Measurements from ENCODE around the gene ANKRD29.
A peak's percentile ranks its signal among the peaks of the same experiment; 100 is the strongest.

Gene ANKRD29

DNA sequence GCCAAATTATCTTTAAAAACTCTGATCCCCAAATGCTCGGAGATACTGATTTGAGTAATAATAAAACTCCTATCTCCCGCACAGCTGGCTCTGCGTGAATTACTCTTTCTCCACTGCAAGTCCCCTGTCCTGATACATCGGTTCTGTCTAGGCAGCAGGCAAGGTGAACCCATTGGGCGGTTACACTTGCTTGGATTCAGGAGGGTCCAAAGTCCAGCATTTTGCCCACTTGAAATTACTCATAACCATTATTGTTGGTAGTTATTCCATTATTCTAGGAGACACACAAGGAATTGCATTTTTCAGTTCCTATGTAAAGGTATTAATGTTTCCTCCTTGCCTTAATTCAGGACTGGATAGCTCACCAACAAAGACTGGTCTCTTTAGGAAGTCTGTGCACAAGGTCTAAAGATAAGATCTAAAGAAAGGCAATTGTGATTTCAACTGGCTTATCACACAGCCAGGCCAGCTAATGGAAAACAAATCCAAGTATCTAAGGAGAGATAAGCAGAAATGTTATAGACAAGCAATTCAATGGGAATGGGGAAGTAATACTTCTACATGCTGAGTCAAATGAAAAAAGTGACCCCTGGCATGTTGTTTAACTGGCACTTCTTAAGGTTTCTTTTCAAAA is 53.2 kb downstream of the ANKRD29 start:
- Histone ChIP-seq H3K9me3 (ENCODE audit: insufficient read depth, low read depth, low read length) (no peaks in the 10 kb centered on the region), H4K12ac (ENCODE audit: low read depth, low read length) (no peak overlapping the region), H3K79me2 (ENCODE audit: control insufficient read depth, insufficient read depth, low read length, poor library complexity) (no peaks in the 10 kb centered on the region), H2BK12ac (ENCODE audit: low read length) (no peak overlapping the region), H3K14ac (ENCODE audit: low read length) (no peak overlapping the region), H3K36me3 (ENCODE audit: control insufficient read depth in 1 of 2, insufficient read depth in 2 of 2, low read length in 2 of 2) (no peaks in the 10 kb centered on the region), H3K9ac (ENCODE audit: low read length) (no peak overlapping the region), H2AK5ac (ENCODE audit: low read length) (no peak overlapping the region), H3K79me1 (ENCODE audit: low read length) (no peaks in the 10 kb centered on the region), H3K4me2 (ENCODE audit: low read length) (no peak overlapping the region), H3K4me1 (ENCODE audit: control insufficient read depth in 1 of 2, insufficient read depth in 2 of 2, low read length in 2 of 2) (peaks cover 0 to 6% of the 10 kb centered on the region in 2 experiments), H3K4me3 (ENCODE audit: low read depth, low read length) (no peak overlapping the region), H3K4ac (ENCODE audit: low read depth, low read length) (no peak overlapping the region), H3K18ac (ENCODE audit: low read length) (no peak overlapping the region), H3K27me3 (ENCODE audit: insufficient read depth, low read length) (no peaks in the 10 kb centered on the region), H4K8ac (ENCODE audit: low read depth, low read length) (no peak overlapping the region), H2BK5ac (ENCODE audit: low read depth, low read length, poor library complexity) (no peak overlapping the region), H2AFZ (ENCODE audit: insufficient read depth, low read length, poor library complexity) (no peak overlapping the region), H3K23ac (ENCODE audit: low read length) (no peak overlapping the region), H2BK120ac (ENCODE audit: insufficient read depth, low read length, poor library complexity) (no peak overlapping the region), H4K91ac (ENCODE audit: low read depth, low read length) (no peak overlapping the region), H3K27ac (ENCODE audit: low read depth, low read length) (no peak overlapping the region)
- DNase-seq: peak; percentile 50 to 86
- no CpG with 5 or more reads among the region's 5 CpGs for WGBS (ENCODE audit: extremely low coverage, insufficient coverage, insufficient read length)

- Histone ChIP-seq H3K4me3 (ENCODE audit: low read depth, low read length) (no peak overlapping the region), H4K12ac (ENCODE audit: low read depth, low read length) (no peak overlapping the region), H3K4me1 (ENCODE audit: control insufficient read depth in 1 of 2, insufficient read depth in 2 of 2, low read length in 2 of 2) (peaks cover 0 to 6% of the 10 kb centered on the region in 2 experiments), H2BK12ac (ENCODE audit: low read length) (no peak overlapping the region), H3K9me3 (ENCODE audit: insufficient read depth, low read depth, low read length) (no peaks in the 10 kb centered on the region), H3K18ac (ENCODE audit: low read length) (no peak overlapping the region), H3K23ac (ENCODE audit: low read length) (no peak overlapping the region), H3K36me3 (ENCODE audit: control insufficient read depth in 1 of 2, insufficient read depth in 2 of 2, low read length in 2 of 2) (no peaks in the 10 kb centered on the region), H3K9ac (ENCODE audit: low read length) (no peak overlapping the region), H2BK5ac (ENCODE audit: low read depth, low read length, poor library complexity) (no peak overlapping the region), H3K14ac (ENCODE audit: low read length) (no peak overlapping the region), H3K27me3 (ENCODE audit: insufficient read depth, low read length) (no peaks in the 10 kb centered on the region), H3K79me2 (ENCODE audit: control insufficient read depth, insufficient read depth, low read length, poor library complexity) (no peaks in the 10 kb centered on the region), H3K27ac (ENCODE audit: low read depth, low read length) (no peak overlapping the region), H4K8ac (ENCODE audit: low read depth, low read length) (no peak overlapping the region), H2AFZ (ENCODE audit: insufficient read depth, low read length, poor library complexity) (no peak overlapping the region), H4K91ac (ENCODE audit: low read depth, low read length) (no peak overlapping the region), H2BK120ac (ENCODE audit: insufficient read depth, low read length, poor library complexity) (no peak overlapping the region), H2AK5ac (ENCODE audit: low read length) (no peak overlapping the region), H3K4me2 (ENCODE audit: low read length) (no peak overlapping the region), H3K79me1 (ENCODE audit: low read length) (no peaks in the 10 kb centered on the region), H3K4ac (ENCODE audit: low read depth, low read length) (no peak overlapping the region)
- DNase-seq: peak in 1 of 2 donors; percentile 37
- no CpG with 5 or more reads among the region's 2 CpGs for WGBS (ENCODE audit: extremely low coverage, insufficient coverage, insufficient read length)
These were observed 54.5 kb downstream of the ANKRD29 start for GRCh38 chr18:23608211-23608610.

GRCh38 chr18:23605941-23606340 is 56.8 kb downstream of the ANKRD29 start:
- H3K27ac ChIP-seq (ENCODE audit: low read depth, low read length): no peak overlapping the region
- no peak overlapping the region for H2AFZ ChIP-seq (ENCODE audit: insufficient read depth, low read length, poor library complexity)
- no peak overlapping the region for H3K9ac ChIP-seq (ENCODE audit: low read length)
- no peak overlapping the region for H3K4me3 ChIP-seq (ENCODE audit: low read depth, low read length)
- no peaks in the 10 kb centered on the region for H3K27me3 ChIP-seq (ENCODE audit: insufficient read depth, low read length)
- no peak overlapping the region for H3K14ac ChIP-seq (ENCODE audit: low read length)
- no peaks in the 10 kb centered on the region for H3K79me1 ChIP-seq (ENCODE audit: low read length)
- H4K91ac ChIP-seq (ENCODE audit: low read depth, low read length): no peak overlapping the region
- no peaks in the 10 kb centered on the region for H3K9me3 ChIP-seq (ENCODE audit: insufficient read depth, low read depth, low read length)
- H4K12ac ChIP-seq (ENCODE audit: low read depth, low read length): no peak overlapping the region
- no peak overlapping the region for H2AK5ac ChIP-seq (ENCODE audit: low read length)
- H2BK5ac ChIP-seq (ENCODE audit: low read depth, low read length, poor library complexity): no peak overlapping the region
- H3K23ac ChIP-seq (ENCODE audit: low read length): no peak overlapping the region
- no peak overlapping the region for H2BK120ac ChIP-seq (ENCODE audit: insufficient read depth, low read length, poor library complexity)
- no peak overlapping the region for H4K8ac ChIP-seq (ENCODE audit: low read depth, low read length)
- no peaks in the 10 kb centered on the region for H3K36me3 ChIP-seq (ENCODE audit: control insufficient read depth in 1 of 2, insufficient read depth in 2 of 2, low read length in 2 of 2)
- DNase-seq: no peak
- peaks cover 0 to 2% of the 10 kb centered on the region in 2 experiments for H3K4me1 ChIP-seq (ENCODE audit: control insufficient read depth in 1 of 2, insufficient read depth in 2 of 2, low read length in 2 of 2)
- no peak overlapping the region for H3K4ac ChIP-seq (ENCODE audit: low read depth, low read length)
- no peaks in the 10 kb centered on the region for H3K79me2 ChIP-seq (ENCODE audit: control insufficient read depth, insufficient read depth, low read length, poor library complexity)
- no peak overlapping the region for H2BK12ac ChIP-seq (ENCODE audit: low read length)
- H3K18ac ChIP-seq (ENCODE audit: low read length): no peak overlapping the region
- H3K4me2 ChIP-seq (ENCODE audit: low read length): no peak overlapping the region

DNA sequence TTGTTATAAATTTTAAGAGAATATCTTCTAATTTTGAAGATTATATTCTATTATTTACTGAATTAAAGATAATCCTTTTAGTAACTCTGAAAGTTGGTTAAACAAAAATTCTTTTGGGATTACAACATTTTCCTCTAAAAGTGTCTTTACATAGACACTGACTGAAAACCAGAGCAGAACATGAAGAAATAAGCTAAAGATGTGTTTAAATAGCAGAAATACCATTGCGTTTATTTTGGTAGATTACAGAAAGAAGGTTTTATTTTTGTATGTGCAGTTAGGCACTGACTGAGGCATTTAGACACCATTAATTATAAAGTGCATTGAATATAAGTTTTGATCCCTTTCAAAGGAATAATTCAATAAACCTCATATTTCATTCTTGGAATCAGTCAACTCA is 62.9 kb downstream of the ANKRD29 start:
- H3K14ac ChIP-seq (ENCODE audit: low read length): no peak overlapping the region
- H3K36me3 ChIP-seq (ENCODE audit: control insufficient read depth in 1 of 2, insufficient read depth in 2 of 2, low read length in 2 of 2): no peaks in the 10 kb centered on the region
- H3K4me1 ChIP-seq (ENCODE audit: control insufficient read depth in 1 of 2, insufficient read depth in 2 of 2, low read length in 2 of 2): no peaks in the 10 kb centered on the region
- no peak overlapping the region for H4K91ac ChIP-seq (ENCODE audit: low read depth, low read length)
- H3K23ac ChIP-seq (ENCODE audit: low read length): no peak overlapping the region
- no peak overlapping the region for H4K8ac ChIP-seq (ENCODE audit: low read depth, low read length)
- H4K12ac ChIP-seq (ENCODE audit: low read depth, low read length): no peak overlapping the region
- H3K4me3 ChIP-seq (ENCODE audit: low read depth, low read length): no peak overlapping the region
- no peak overlapping the region for H2AFZ ChIP-seq (ENCODE audit: insufficient read depth, low read length, poor library complexity)
- no peak for DNase-seq
- H2BK5ac ChIP-seq (ENCODE audit: low read depth, low read length, poor library complexity): no peak overlapping the region
- no peaks in the 10 kb centered on the region for H3K27me3 ChIP-seq (ENCODE audit: insufficient read depth, low read length)
- H3K18ac ChIP-seq (ENCODE audit: low read length): no peak overlapping the region
- no peak overlapping the region for H2BK12ac ChIP-seq (ENCODE audit: low read length)
- no peaks in the 10 kb centered on the region for H3K79me1 ChIP-seq (ENCODE audit: low read length)
- no CpG with 5 or more reads among the region's 1 CpG for WGBS (ENCODE audit: extremely low coverage, insufficient coverage, insufficient read length)
- H2BK120ac ChIP-seq (ENCODE audit: insufficient read depth, low read length, poor library complexity): no peak overlapping the region
- no peak overlapping the region for H3K9ac ChIP-seq (ENCODE audit: low read length)
- no peak overlapping the region for H3K4me2 ChIP-seq (ENCODE audit: low read length)
- no peak overlapping the region for H3K27ac ChIP-seq (ENCODE audit: low read depth, low read length)
- H3K9me3 ChIP-seq (ENCODE audit: insufficient read depth, low read depth, low read length): no peaks in the 10 kb centered on the region
- no peaks in the 10 kb centered on the region for H3K79me2 ChIP-seq (ENCODE audit: control insufficient read depth, insufficient read depth, low read length, poor library complexity)
- no peak overlapping the region for H3K4ac ChIP-seq (ENCODE audit: low read depth, low read length)
- H2AK5ac ChIP-seq (ENCODE audit: low read length): no peak overlapping the region
